Naive thymus-derived CD4-positive, alpha-beta T cell (primary cell): ENCODE results near the gene AFTPH. TPM values are rescaled to one million over a fixed set of nuclear protein-coding genes. Genes with fewer than 3 reads are reported as not detected.

Source experiments
- ATAC-seq: fragments of 150-1000 bp; cut with Tn5 transposase; 2 replicates; pipeline ENCODE4 v1.10.0; 2021; ENCODE audit warnings: mild to moderate bottlenecking, moderate library complexity
- CTCF ChIA-PET: fragments of 350-600 bp; sonication (Branson Sonifier 250); formaldehyde crosslinking; loops from one replicate; lab custom pipeline; 2021; ENCODE audit warnings: antibody characterized with exemption; lab: Charles Lee
- POLR2A ChIA-PET: fragments of 350-600 bp; sonication (Branson Sonifier 250); formaldehyde crosslinking; loops from one replicate; lab custom pipeline; 2021; ENCODE audit warnings: antibody characterized with exemption, inconsistent platforms; lab: Charles Lee
- DNase-seq, 9 donors: peaks; one replicate each; pipeline versions ENCODE4 v3.0.0 to v3.0.0-alpha.2; 2020 to 2022; ENCODE audit warnings: mixed read lengths in 1 of 9
- H3K27ac ChIP-seq: one replicate; pipeline ENCODE4 v1.7.0; 2013; ENCODE audit warnings: mild to moderate bottlenecking, low read depth, low read length, moderate library complexity
- H3K27me3 ChIP-seq, 2 donors: one replicate each; pipeline ENCODE4 v1.7.0; 2013; ENCODE audit warnings: low read length in 2 of 2, mild to moderate bottlenecking in 2 of 2, moderate library complexity in 2 of 2; ENCODE audit not compliant: control insufficient read depth in 2 of 2, insufficient read depth in 2 of 2
- H3K36me3 ChIP-seq, 3 experiments: 1 replicate in 2 of 3; 2 replicates in 1 of 3; pipeline ENCODE4 v1.7.0; 2013; ENCODE audit warnings: low read length in 3 of 3, mild to moderate bottlenecking in 3 of 3, moderate library complexity in 1 of 3; ENCODE audit not compliant: insufficient read depth in 3 of 3, control insufficient read depth in 2 of 3
- H3K4me1 ChIP-seq, 2 donors: one replicate each; pipeline ENCODE4 v1.7.0; 2013; ENCODE audit warnings: low read length in 2 of 2, mild to moderate bottlenecking in 2 of 2, moderate library complexity in 1 of 2; ENCODE audit not compliant: control insufficient read depth in 2 of 2, insufficient read depth in 2 of 2
- H3K4me3 ChIP-seq: 2 replicates; pipeline ENCODE4 v1.7.0; 2013; ENCODE audit warnings: mild to moderate bottlenecking, low read length
- H3K9me3 ChIP-seq, 3 experiments: 1 replicate in 2 of 3; 2 replicates in 1 of 3; pipeline ENCODE4 v1.7.0; 2013; ENCODE audit warnings: low read length in 3 of 3; ENCODE audit not compliant: control insufficient read depth in 2 of 3
- H3K27ac Mint-ChIP-seq, 9 donors: one replicate each; pipeline ENCODE4 v1.8.0; 2020 to 2022; ENCODE audit warnings: mixed read lengths in 9 of 9, mild to moderate bottlenecking in 8 of 9, moderate library complexity in 5 of 9, inconsistent platforms in 2 of 9
- H3K27me3 Mint-ChIP-seq, 5 donors: one replicate each; pipeline ENCODE4 v1.8.0; 2021 to 2022; ENCODE audit warnings: mixed read lengths in 5 of 5, mild to moderate bottlenecking in 1 of 5
- H3K36me3 Mint-ChIP-seq, 5 donors: one replicate each; pipeline ENCODE4 v1.8.0; 2020 to 2022; ENCODE audit warnings: mixed read lengths in 5 of 5, mild to moderate bottlenecking in 3 of 5, inconsistent platforms in 1 of 5
- H3K4me1 Mint-ChIP-seq, 7 donors: one replicate each; pipeline ENCODE4 v1.8.0; 2020 to 2022; ENCODE audit warnings: mixed read lengths in 7 of 7, mild to moderate bottlenecking in 3 of 7, inconsistent platforms in 1 of 7
- H3K4me3 Mint-ChIP-seq, 10 donors: one replicate each; pipeline ENCODE4 v1.8.0; 2020 to 2022; ENCODE audit warnings: mild to moderate bottlenecking in 10 of 10, mixed read lengths in 10 of 10, moderate library complexity in 6 of 10, inconsistent platforms in 2 of 10
- H3K9me3 Mint-ChIP-seq, 11 donors: one replicate each; pipeline ENCODE4 v1.8.0; 2020 to 2022; ENCODE audit warnings: mixed read lengths in 11 of 11, mild to moderate bottlenecking in 4 of 11, inconsistent platforms in 1 of 11, moderate library complexity in 1 of 11
- intact Hi-C, 2 donors: fragments of 100-400 bp; cut with micrococcal nuclease; formaldehyde crosslinking; loops; one replicate each; pipeline ENCODE4 v1.15.1; 2023
- polyA plus RNA-seq, 2 donors: library from polyadenylated mRNA; unstranded; fragments of 300-500 nt; fragmentation: Illumina TruSeq; gene quantifications; one replicate each; pipeline ENCODE4 v1.2.3, GENCODE V29; 2021
- total RNA-seq, 6 experiments: library from RNA in 5 of 6; stranded (reverse) in 5 of 6; gene quantifications; 1 replicate in 5 of 6; 2 replicates in 1 of 6; pipeline ENCODE4 v1.2.3 and lab custom pipeline; 2021 to 2026

AFTPH gene
- total and polyA plus RNA-seq, 7 experiments from 2014 or later: 19.7 to 46.2 (median 36.0) TPM

- DNase-seq (peak in 6 of 9 donors; percentile 30 to 55 (median 42)), ATAC-seq (peak; percentile 72)
- Mint-ChIP-seq H3K27ac (peak overlapping the region in 1 of 9 donors; percentile 64), H3K4me1 (peaks cover 0 to 14% (median 5%) of the 10 kb centered on the region in 7 donors), H3K4me3 (no peak overlapping the region), H3K36me3 (peaks cover 7 to 28% (median 19%) of the 10 kb centered on the region in 5 donors), H3K27me3 (no peaks in the 10 kb centered on the region), H3K9me3 (no peaks in the 10 kb centered on the region)
- ChIA-PET POLR2A (interaction anchor here (0.6 to 1.0 kb wide), 4 partner anchors 109 to 283 kb away, joined by 3 to 4 read pairs (median 3); no protein-coding TSS in a partner anchor), CTCF (interaction anchor here (0.6 to 3.2 kb wide), 18 partner anchors 10 to 643 kb away, joined by 3 to 21 read pairs (median 4); partner anchors contain the start of gene SERTAD2)
- H3K4me1 ChIP-seq: no peaks in the 10 kb centered on the region
- H3K4me3 ChIP-seq: no peak overlapping the region
- no peaks in the 10 kb centered on the region for H3K27me3 ChIP-seq
- H3K36me3 ChIP-seq: peaks cover 0 to 20% (median 6%) of the 10 kb centered on the region in 3 experiments
- intact Hi-C loops: loop anchor here (1.0 to 5.0 kb wide), 9 partner anchors 20 to 286 kb away; partner anchors contain the start of gene SERTAD2 (in 1 of the 2)
- no peaks in the 10 kb centered on the region for H3K9me3 ChIP-seq
- no peak overlapping the region for H3K27ac ChIP-seq
Observed at GRCh38 chr2:64586883-64587481, 62.9 kb downstream of the AFTPH start.

GRCh38 chr2:64587561-64587960 is 63.4 kb downstream of the AFTPH start:
- intact Hi-C loops: loop anchor here (1.0 to 5.0 kb wide), 9 partner anchors 19 to 286 kb away; partner anchors contain the start of gene SERTAD2 (in 1 of the 2)
- H3K27ac Mint-ChIP-seq: no peak overlapping the region
- H3K36me3 ChIP-seq: peaks cover 0 to 26% (median 10%) of the 10 kb centered on the region in 3 experiments
- DNase-seq (no peak), ATAC-seq (no peak)
- no peak overlapping the region for H3K27ac ChIP-seq
- H3K27me3 ChIP-seq: no peaks in the 10 kb centered on the region
- no peaks in the 10 kb centered on the region for H3K4me1 ChIP-seq
- H3K4me1 Mint-ChIP-seq: peaks cover 0 to 14% (median 5%) of the 10 kb centered on the region in 7 donors
- ChIA-PET CTCF (interaction anchor here (0.6 to 3.2 kb wide), 12 partner anchors 11 to 286 kb away, joined by 3 to 21 read pairs (median 5); no protein-coding TSS in a partner anchor), POLR2A (interaction anchor here (0.6 to 1.0 kb wide), 4 partner anchors 108 to 283 kb away, joined by 3 to 4 read pairs (median 3); no protein-coding TSS in a partner anchor)
- H3K4me3 Mint-ChIP-seq: no peak overlapping the region
- peaks cover 11 to 31% (median 22%) of the 10 kb centered on the region in 5 donors for H3K36me3 Mint-ChIP-seq
- no peaks in the 10 kb centered on the region for H3K27me3 Mint-ChIP-seq
- H3K4me3 ChIP-seq: no peak overlapping the region
- no peaks in the 10 kb centered on the region for H3K9me3 Mint-ChIP-seq
- no peaks in the 10 kb centered on the region for H3K9me3 ChIP-seq

- peak overlapping the region in 1 of 9 donors; percentile 13 for H3K27ac Mint-ChIP-seq
- Histone ChIP-seq H3K27ac (no peak overlapping the region), H3K27me3 (no peaks in the 10 kb centered on the region), H3K9me3 (no peaks in the 10 kb centered on the region), H3K4me1 (no peaks in the 10 kb centered on the region), H3K36me3 (peaks cover 0 to 28% (median 4%) of the 10 kb centered on the region in 3 experiments), H3K4me3 (no peak overlapping the region)
- peaks cover 8 to 34% (median 26%) of the 10 kb centered on the region in 5 donors for H3K36me3 Mint-ChIP-seq
- no peaks in the 10 kb centered on the region for H3K27me3 Mint-ChIP-seq
- no peak overlapping the region for H3K4me3 Mint-ChIP-seq
- no peaks in the 10 kb centered on the region for H3K9me3 Mint-ChIP-seq
- ChIA-PET POLR2A (interaction anchor here (1.0 kb wide), 1 partner anchor 10 kb away, joined by 4 read pairs; no protein-coding TSS in a partner anchor), CTCF (no interaction called here)
- H3K4me1 Mint-ChIP-seq: peaks cover 0 to 14% (median 5%) of the 10 kb centered on the region in 7 donors
- intact Hi-C loops: no loop called here
- ATAC-seq (no peak), DNase-seq (no peak)
Observed at GRCh38 chr2:64591188-64591587, 67.1 kb downstream of the AFTPH start.

GRCh38 chr2:64593035-64593655 is 69.0 kb downstream of the AFTPH start:
- Mint-ChIP-seq H3K4me3 (no peak overlapping the region), H3K9me3 (no peaks in the 10 kb centered on the region), H3K36me3 (peaks cover 4 to 27% (median 21%) of the 10 kb centered on the region in 5 donors), H3K4me1 (peaks cover 0 to 7% (median 0%) of the 10 kb centered on the region in 7 donors), H3K27ac (no peak overlapping the region), H3K27me3 (no peaks in the 10 kb centered on the region)
- ATAC-seq: no peak
- no peaks in the 10 kb centered on the region for H3K9me3 ChIP-seq
- intact Hi-C loops: no loop called here
- POLR2A ChIA-PET: interaction anchor here (0.8 kb wide), 1 partner anchor 14 kb away, joined by 3 read pairs; no protein-coding TSS in a partner anchor
- no peak overlapping the region for H3K4me3 ChIP-seq
- H3K4me1 ChIP-seq: no peaks in the 10 kb centered on the region
- peaks cover 0 to 28% (median 3%) of the 10 kb centered on the region in 3 experiments for H3K36me3 ChIP-seq
- CTCF ChIA-PET: no interaction called here
- no peak for DNase-seq
- H3K27ac ChIP-seq: no peak overlapping the region
- H3K27me3 ChIP-seq: no peaks in the 10 kb centered on the region

- peaks cover 0 to 24% (median 3%) of the 10 kb centered on the region in 3 experiments for H3K36me3 ChIP-seq
- DNase-seq (no peak), ATAC-seq (no peak)
- ChIA-PET CTCF (interaction anchor here (0.6 to 0.9 kb wide), 2 partner anchors 12 to 240 kb away, joined by 3 to 4 read pairs; no protein-coding TSS in a partner anchor), POLR2A (interaction anchor here (0.5 kb wide), 2 partner anchors 36 to 128 kb away, joined by 3 read pairs; no protein-coding TSS in a partner anchor)
- peaks cover 0 to 14% (median 3%) of the 10 kb centered on the region in 7 donors for H3K4me1 Mint-ChIP-seq
- no peaks in the 10 kb centered on the region for H3K4me1 ChIP-seq
- H3K27ac ChIP-seq: no peak overlapping the region
- H3K36me3 Mint-ChIP-seq: peaks cover 4 to 22% (median 18%) of the 10 kb centered on the region in 5 donors
- no peaks in the 10 kb centered on the region for H3K9me3 ChIP-seq
- intact Hi-C loops: no loop called here
- H3K4me3 ChIP-seq: no peak overlapping the region
- no peaks in the 10 kb centered on the region for H3K27me3 ChIP-seq
- H3K9me3 Mint-ChIP-seq: no peaks in the 10 kb centered on the region
- no peaks in the 10 kb centered on the region for H3K27me3 Mint-ChIP-seq
- no peak overlapping the region for H3K4me3 Mint-ChIP-seq
- peak overlapping the region in 1 of 9 donors; percentile 48 for H3K27ac Mint-ChIP-seq
Observed at GRCh38 chr2:64594226-64594989, 70.3 kb downstream of the AFTPH start.
